CD4-positive, alpha-beta T cell treated with Interleukin-6 at 100 ng/mL for 8 hours (primary cell): ENCODE measurements around the gene HSPB2.
"Not testable (repeated sequence)": the region's sequence is repeated elsewhere in the genome, so short reads cannot be mapped to it uniquely, and the experiment has no call there.

Source experiments
- DNase-seq: peaks from one replicate; pipeline ENCODE4 v3.0.0-alpha.2; 2020; ENCODE audit warnings: mixed read lengths, low spot score

The HSPB2 gene, protein sequence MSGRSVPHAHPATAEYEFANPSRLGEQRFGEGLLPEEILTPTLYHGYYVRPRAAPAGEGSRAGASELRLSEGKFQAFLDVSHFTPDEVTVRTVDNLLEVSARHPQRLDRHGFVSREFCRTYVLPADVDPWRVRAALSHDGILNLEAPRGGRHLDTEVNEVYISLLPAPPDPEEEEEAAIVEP

GRCh38 chr11:111912535-111912934 is at the start of gene HSPB2:
Gene HSPB2, plus strand, starts transcription at chr11:111912734. Its CDS starts 96 bp downstream, at chr11:111912830.
- no peak for DNase-seq

GRCh38 chr11:111870113-111870512 is 42.4 kb upstream of the HSPB2 start:
- DNase-seq: no peak

- DNase-seq: no peak
Observed at GRCh38 chr11:111870522-111870885, 42.0 kb upstream of the HSPB2 start.

- peak; percentile 80 for DNase-seq
Observed at GRCh38 chr11:111870886-111871692, 41.4 kb upstream of the HSPB2 start, which contains the start of gene ALG9. Gene ALG9, minus strand, starts transcription at chr11:111871581. Its CDS starts 99 bp downstream, at chr11:111871482.

- DNase-seq: no peak
Observed at GRCh38 chr11:111871693-111872161, 40.8 kb upstream of the HSPB2 start.

GRCh38 chr11:111878385-111878848 is 34.1 kb upstream of the HSPB2 start:
- no peak for DNase-seq

DNA sequence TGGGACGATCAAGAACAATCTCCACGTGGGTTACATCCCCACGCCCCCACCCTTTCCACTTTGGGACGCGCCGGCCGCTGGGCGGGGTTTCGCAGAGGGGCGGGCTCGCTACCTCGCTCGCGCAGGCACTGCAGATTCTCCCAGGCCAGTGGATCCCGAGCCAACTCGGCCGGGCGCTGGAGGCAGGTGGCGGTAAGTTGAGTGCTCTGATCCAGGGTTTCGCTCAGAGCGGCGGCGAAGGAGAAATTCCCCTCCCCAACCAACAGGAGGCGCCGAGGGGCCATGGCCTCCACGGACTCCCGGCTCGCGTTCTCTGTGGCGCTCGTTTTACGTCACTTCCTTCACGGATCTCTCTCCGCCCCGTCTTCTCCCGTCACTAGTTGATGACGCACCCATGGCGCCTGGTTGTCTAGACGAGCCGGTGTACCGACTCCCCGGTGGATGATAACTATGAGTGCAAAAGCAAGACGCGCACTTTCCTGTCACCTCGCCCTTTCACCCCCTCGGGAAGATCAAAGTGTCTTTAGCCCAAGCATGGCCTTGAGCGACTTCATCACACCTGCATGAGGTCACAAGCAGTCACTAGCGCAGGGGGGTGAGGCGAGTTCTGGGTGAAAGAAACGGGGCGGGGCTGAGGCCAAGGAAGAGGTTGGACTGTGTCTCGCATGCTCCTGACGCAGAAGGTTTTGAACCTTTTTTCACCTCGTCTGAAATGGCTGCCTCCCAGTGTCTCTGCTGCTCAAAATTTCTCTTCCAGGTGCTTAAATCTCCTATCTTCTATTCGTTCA is 33.5 kb upstream of the HSPB2 start, which contains the start of the genes CFAP68 and FDXACB1:
Gene CFAP68 (plus strand): TSS at position 693 of the 788 bp plus-strand sequence. CDS start 20 bp downstream, at position 713.
Gene FDXACB1 (minus strand): TSS at position 317 of the 788 bp plus-strand sequence. CDS start 33 bp downstream, at position 284.
- peak; percentile 93 for DNase-seq

- DNase-seq: no peak
Observed at GRCh38 chr11:111879637-111879960, 32.9 kb upstream of the HSPB2 start.

GRCh38 chr11:111882202-111882601 is 30.3 kb upstream of the HSPB2 start:
- DNase-seq: no peak

GRCh38 chr11:111885053-111885452 is 27.5 kb upstream of the HSPB2 start:
- DNase-seq: not testable (repeated sequence)

- no peak for DNase-seq
Observed at GRCh38 chr11:111886032-111886431, 26.5 kb upstream of the HSPB2 start.

DNA sequence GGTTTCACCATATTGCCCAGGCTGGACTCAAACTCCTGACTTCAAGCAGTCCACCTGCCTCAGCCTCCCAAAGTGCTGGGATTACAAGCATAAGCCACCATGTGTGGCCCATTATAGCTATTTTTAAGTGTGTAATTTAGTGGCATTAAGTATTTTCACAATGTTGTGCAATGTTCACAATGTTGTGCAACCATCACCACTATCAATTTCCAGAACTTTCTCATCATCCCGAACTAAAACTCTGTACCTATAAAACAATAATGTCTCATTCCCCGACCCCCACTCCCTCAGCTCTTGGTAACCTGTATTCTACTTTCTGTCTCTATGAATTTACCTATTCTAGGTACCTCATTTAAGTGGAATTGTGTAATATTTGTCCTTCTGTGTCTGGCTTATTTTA is 25.7 kb upstream of the HSPB2 start:
- DNase-seq: no peak

DNA sequence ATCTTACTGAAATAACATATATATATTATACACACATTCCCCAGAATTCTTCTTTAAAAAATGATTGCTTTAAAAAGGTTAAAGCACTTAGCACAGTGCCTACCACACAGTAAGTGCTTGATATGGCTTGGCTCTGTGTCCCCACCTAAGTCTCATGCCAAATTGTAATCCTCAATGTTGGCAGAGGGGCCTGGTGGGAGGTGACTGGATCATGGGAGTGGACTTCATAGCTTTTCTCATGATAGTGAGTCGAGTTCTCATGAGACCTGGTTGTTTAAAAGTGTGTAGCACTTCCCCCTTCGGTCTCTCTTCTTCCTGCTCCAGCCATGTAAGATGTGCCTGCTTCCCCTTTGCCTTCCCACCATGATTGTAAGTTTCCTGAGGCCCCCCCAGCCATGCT is 7.1 kb upstream of the HSPB2 start:
- no peak for DNase-seq

DNA sequence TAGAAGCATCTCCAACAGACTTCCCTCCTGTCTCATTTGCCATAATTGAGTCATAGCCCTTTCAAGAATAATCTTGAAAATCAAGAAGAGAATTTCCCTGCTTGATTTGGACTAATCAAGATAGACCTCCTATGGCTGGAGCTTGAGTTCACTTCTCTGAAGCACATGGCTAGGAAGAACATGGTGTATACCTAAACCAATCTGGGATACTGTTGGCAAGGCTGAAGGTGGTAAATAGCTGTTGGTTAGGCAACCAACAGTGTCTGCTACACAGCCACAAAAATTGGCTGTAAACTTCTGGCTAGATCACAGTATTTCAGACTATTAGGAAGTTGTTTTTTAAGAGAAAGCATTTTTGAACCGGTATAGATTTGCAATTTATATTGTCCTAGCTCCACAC is 5.9 kb upstream of the HSPB2 start:
- no peak for DNase-seq

- no peak for DNase-seq
Observed at GRCh38 chr11:111908639-111909305, 3.8 kb upstream of the HSPB2 start.

DNA sequence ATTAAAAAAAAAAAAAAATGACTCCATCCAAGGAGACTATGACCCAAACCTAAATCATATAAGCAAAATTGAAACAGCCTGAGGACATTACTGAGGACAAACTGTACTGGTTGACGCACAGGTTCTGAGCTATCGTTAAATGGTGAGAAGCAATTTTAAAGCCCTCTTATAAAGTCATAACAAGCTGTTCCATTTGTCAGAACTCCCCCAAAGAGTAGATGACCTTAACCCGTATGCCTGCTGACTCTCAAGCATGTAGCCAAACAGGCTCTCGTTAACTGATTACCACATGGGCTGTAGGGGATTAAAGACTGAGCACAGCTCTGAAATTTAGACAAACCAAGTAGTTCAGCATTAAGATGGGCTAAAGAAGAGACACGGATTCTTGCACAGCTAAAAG is 3.2 kb upstream of the HSPB2 start:
- no peak for DNase-seq

DNA sequence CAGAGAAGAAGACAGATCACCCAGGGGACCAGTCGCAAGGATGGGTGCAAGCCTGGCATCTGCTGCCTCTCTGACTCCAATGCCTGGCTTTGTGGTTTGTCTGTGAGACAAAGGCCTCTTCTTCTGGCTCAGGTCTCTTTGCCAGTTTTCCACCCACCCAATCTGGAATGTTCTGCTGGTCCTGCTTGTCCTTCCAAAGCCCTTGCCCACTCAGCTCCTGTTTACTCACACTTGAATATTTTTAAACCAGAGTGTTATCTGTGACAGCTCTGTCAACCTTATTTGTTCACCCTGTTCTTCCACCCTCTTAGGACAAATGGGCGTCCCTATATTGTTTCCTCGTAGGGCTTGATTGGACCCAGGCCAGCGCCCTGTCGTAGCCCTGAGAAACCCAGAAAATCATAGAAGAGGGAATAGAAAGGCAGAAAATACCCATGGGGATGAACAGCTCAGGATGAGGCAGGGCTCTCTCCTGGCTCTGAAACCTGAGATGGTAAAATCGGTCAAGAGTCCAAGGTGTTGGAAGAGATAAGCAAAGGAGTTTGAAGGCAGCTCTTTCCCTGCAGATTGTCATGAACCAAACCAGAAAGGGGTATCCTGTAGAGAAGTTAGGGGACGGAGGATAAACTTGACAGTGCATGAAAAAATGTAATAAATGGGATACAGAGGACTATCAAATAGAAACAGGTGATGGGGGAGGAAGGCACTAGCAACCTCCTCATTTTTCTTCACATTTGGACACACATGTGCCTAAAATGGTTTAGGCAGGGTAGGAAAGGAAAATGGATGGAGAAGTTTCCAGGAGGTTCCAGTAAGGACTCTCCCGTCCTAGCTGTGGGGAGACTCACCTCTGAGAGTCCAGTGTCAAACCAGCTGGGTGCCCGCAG is 1.6 kb upstream of the HSPB2 start:
- DNase-seq: no peak

GRCh38 chr11:111911563-111912401 is 752 bp upstream of the HSPB2 start, which contains the start of gene CRYAB:
Gene CRYAB, minus strand, starts transcription at chr11:111911770. Its CDS starts 46 bp downstream, at chr11:111911724.
- DNase-seq: no peak

GRCh38 chr11:111913031-111913861 is 712 bp downstream of the HSPB2 start:
- no peak for DNase-seq
